Measurements from ENCODE around the gene NRG3. TPM values are rescaled to one million over a fixed set of nuclear protein-coding genes. Genes with fewer than 3 reads are reported as not detected.
"Not testable (repeated sequence)": the region's sequence is repeated elsewhere in the genome, so short reads cannot be mapped to it uniquely, and the experiment has no call there.

Gene NRG3
- total RNA-seq, 2 donors from 2014 or later: not detected

DNA sequence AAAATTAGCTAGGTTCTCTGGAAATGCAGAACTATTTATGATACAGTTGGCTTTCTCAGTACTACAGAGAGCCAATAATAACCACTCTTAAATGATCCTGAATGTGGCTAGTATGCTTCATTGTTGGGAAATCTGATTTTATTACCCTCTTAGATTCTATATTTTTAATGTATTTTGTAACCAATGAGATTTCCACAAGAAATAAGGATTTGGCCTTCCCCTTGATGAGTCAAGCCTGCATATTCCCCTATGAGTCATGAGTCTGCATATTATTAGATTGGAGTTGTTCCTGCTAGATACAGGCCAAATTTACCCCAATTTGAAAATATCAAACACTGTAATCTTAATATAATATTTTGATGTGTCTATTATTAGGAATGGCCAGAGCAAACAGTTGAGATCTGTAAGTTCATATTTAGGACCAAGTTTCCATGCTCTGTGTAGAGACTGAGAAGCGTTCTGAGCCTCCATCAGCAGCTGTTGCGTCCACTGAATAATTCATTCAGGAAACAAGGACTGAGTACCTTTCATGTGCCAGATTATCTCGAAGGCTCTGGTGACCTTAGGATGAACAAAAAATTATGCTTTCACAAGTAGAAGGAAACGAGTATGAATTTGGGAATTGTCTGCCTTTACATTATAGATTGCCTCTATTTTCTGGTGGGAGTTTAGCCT, 793.4 kb downstream of the NRG3 start:
- no peaks in the 10 kb centered on the region for H3K27me3 Mint-ChIP-seq
- H3K27ac Mint-ChIP-seq: no peak overlapping the region
- no peaks in the 10 kb centered on the region for H3K4me1 Mint-ChIP-seq (ENCODE audit: low read depth in 2 of 2)
- no peak overlapping the region for H3K4me3 Mint-ChIP-seq
- H3K36me3 Mint-ChIP-seq: peaks cover 6% of the 10 kb centered on the region
- peaks cover 28% of the 10 kb centered on the region for H3K9me3 Mint-ChIP-seq
- DNase-seq (ENCODE audit: low spot score): no peak
- no peak for ATAC-seq

DNA sequence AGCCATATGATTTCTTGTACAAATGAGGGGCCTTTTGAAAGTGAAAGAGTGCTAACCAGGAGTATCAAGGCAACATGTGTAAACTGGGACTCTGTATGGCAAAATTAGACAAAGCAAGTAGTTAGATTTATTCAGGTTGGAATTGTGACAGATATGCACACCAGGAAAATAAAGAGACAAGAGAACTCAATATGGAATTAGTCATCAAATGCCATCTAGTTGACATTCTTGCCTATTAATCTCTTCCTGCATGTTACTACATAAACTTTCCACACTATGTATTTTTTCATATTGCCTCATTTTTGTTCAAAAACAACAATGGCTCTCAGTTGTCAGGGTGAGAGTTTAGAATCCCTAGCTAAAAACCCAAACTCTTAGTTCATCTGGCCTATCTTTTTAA, 799.0 kb downstream of the NRG3 start:
- Mint-ChIP-seq H3K4me3 (no peak overlapping the region), H3K27ac (no peak overlapping the region), H3K4me1 (ENCODE audit: low read depth in 2 of 2) (no peaks in the 10 kb centered on the region), H3K27me3 (no peaks in the 10 kb centered on the region), H3K36me3 (peaks cover 6% of the 10 kb centered on the region), H3K9me3 (peaks cover 42% of the 10 kb centered on the region)
- DNase-seq (ENCODE audit: low spot score) (no peak), ATAC-seq (no peak)

DNA sequence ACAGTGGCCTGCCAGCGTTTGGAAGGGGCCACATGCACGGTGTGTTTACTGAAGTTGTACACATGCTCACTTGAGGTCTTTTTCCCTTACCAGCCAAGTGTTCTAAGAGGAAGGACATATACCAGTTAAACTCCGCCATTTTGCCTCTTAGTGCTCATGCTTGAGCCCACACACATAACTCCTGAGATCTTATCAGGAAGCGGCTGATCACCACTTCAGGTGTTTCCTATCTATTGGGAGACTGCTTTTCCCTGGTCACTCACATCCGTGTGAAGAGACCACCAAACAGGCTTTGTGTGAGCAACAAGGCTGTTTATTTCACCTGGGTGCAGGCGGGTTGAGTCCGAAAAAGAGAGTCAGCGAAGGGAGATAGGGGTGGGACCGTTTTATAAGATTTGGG, 802.9 kb downstream of the NRG3 start:
- ATAC-seq; H3K4me1 Mint-ChIP-seq (ENCODE audit: low read depth in 2 of 2); H3K36me3 Mint-ChIP-seq; H3K27me3 Mint-ChIP-seq; DNase-seq (ENCODE audit: low spot score); H3K27ac Mint-ChIP-seq; H3K4me3 Mint-ChIP-seq: not testable (repeated sequence)
- H3K9me3 Mint-ChIP-seq: peaks cover 24% of the 10 kb centered on the region

GRCh38 chr10:82678451-82678850, 803.5 kb downstream of the NRG3 start:
- not testable (repeated sequence) for H3K36me3 Mint-ChIP-seq; H3K4me3 Mint-ChIP-seq; DNase-seq (ENCODE audit: low spot score); H3K27me3 Mint-ChIP-seq; H3K27ac Mint-ChIP-seq; H3K4me1 Mint-ChIP-seq (ENCODE audit: low read depth in 2 of 2); ATAC-seq
- peaks cover 22% of the 10 kb centered on the region for H3K9me3 Mint-ChIP-seq

DNA sequence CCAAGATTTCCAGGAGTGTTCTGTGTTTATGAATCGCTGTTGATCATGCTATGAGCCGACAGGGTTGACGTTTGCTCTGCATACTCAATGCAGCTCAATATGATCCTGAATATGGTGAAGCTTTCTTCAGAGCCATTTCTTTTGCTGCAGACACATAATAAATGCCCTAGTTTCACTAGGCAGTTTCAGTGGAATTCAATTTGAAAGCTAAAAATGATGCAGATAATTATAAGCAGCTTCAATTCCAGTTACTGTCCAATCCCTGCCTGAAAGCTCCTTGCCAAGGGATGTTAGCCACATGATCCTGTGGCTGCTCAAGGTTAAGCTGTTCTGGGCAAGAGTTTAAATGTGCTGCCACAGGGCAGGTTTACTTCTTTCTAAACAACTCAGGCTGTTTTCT, 805.6 kb downstream of the NRG3 start:
- H3K27me3 Mint-ChIP-seq: no peaks in the 10 kb centered on the region
- no peaks in the 10 kb centered on the region for H3K4me1 Mint-ChIP-seq (ENCODE audit: low read depth in 2 of 2)
- no peak overlapping the region for H3K27ac Mint-ChIP-seq
- no peak overlapping the region for H3K4me3 Mint-ChIP-seq
- ATAC-seq (no peak), DNase-seq (ENCODE audit: low spot score) (no peak)
- peaks cover 19% of the 10 kb centered on the region for H3K9me3 Mint-ChIP-seq
- no peaks in the 10 kb centered on the region for H3K36me3 Mint-ChIP-seq

GRCh38 chr10:82683945-82684344, 809.0 kb downstream of the NRG3 start:
- Mint-ChIP-seq H3K27ac (no peak overlapping the region), H3K27me3 (no peaks in the 10 kb centered on the region), H3K9me3 (peaks cover 17% of the 10 kb centered on the region), H3K4me1 (ENCODE audit: low read depth in 2 of 2) (no peaks in the 10 kb centered on the region), H3K4me3 (no peak overlapping the region), H3K36me3 (no peaks in the 10 kb centered on the region)
- ATAC-seq (no peak), DNase-seq (ENCODE audit: low spot score) (no peak)

- DNase-seq (ENCODE audit: low spot score): no peak
- Mint-ChIP-seq H3K4me3 (no peak overlapping the region), H3K27me3 (no peaks in the 10 kb centered on the region), H3K27ac (no peak overlapping the region), H3K4me1 (ENCODE audit: low read depth in 2 of 2) (no peaks in the 10 kb centered on the region), H3K9me3 (peaks cover 16% of the 10 kb centered on the region), H3K36me3 (no peaks in the 10 kb centered on the region)
- ATAC-seq: no peak
Measured at GRCh38 chr10:82685087-82685486, 810.1 kb downstream of the NRG3 start.

DNA sequence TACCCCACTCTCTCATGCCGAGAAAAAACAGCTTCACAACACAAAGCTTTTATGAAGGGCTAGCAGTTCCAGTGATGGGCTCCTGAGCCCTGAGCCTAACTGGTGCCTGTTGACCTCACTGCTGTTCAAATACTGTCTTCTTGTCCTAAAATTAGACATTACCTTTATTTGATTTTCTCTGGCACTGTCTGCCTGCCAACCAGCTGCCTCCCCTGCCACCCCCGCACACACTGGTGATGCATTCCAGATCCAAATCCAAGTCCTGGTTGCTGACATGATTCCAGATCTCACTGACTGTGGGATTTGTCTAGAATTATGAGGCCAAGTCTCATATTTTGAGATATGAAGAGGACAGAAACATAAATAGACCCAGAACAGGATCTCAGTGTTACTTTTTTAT, 816.2 kb downstream of the NRG3 start:
- DNase-seq (ENCODE audit: low spot score): no peak
- H3K9me3 Mint-ChIP-seq: peaks cover 26% of the 10 kb centered on the region
- H3K4me1 Mint-ChIP-seq (ENCODE audit: low read depth in 2 of 2): no peaks in the 10 kb centered on the region
- no peak for ATAC-seq
- no peak overlapping the region for H3K27ac Mint-ChIP-seq
- H3K36me3 Mint-ChIP-seq: peaks cover 7% of the 10 kb centered on the region
- H3K4me3 Mint-ChIP-seq: no peak overlapping the region
- H3K27me3 Mint-ChIP-seq: no peaks in the 10 kb centered on the region

DNA sequence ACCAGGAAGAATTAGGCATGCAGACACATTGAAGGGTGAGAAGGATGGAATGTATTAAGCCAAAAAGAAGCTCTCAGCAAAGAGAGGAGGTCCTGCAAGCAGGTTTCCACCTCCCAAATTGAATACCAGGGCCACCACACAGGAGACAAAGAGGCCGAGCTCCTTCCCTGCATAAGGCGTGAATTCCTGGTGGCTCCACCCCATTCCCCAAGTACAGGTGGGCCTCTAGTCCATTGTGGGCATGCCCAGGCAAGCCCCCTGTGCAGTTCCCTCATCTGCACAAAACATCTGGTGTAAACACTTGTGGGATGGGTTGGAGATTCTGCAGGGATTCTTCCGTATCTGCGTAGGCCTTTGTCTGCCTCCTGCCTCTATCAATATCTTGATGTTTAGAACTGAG, 817.5 kb downstream of the NRG3 start:
- H3K4me1 Mint-ChIP-seq (ENCODE audit: low read depth in 2 of 2): no peaks in the 10 kb centered on the region
- no peaks in the 10 kb centered on the region for H3K27me3 Mint-ChIP-seq
- H3K27ac Mint-ChIP-seq: no peak overlapping the region
- H3K4me3 Mint-ChIP-seq: no peak overlapping the region
- no peak for ATAC-seq
- peaks cover 7% of the 10 kb centered on the region for H3K36me3 Mint-ChIP-seq
- H3K9me3 Mint-ChIP-seq: peaks cover 26% of the 10 kb centered on the region
- no peak for DNase-seq (ENCODE audit: low spot score)

DNA sequence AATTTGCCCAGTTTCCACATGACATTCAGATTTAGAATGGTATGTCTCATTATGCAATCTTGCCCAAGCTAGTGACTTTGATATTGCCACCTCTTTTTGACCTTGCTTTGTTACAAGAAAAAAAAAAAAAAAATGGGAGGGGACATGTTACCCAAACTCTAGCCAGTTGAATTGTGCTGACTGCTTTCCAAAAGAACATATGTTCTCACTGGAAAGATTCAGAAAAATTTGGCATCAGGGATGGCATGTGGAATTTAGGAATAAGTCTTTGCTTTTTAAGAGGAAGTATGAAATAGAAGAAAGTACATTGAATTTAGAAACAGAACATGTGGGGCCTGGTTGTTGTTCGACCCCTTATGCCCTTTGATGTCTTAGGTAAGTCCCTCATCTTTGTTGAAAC, 846.8 kb downstream of the NRG3 start:
- DNase-seq (ENCODE audit: low spot score) (no peak), ATAC-seq (no peak)
- no peaks in the 10 kb centered on the region for H3K4me1 Mint-ChIP-seq (ENCODE audit: low read depth in 2 of 2)
- peaks cover 4% of the 10 kb centered on the region for H3K36me3 Mint-ChIP-seq
- H3K9me3 Mint-ChIP-seq: peaks cover 19% of the 10 kb centered on the region
- H3K4me3 Mint-ChIP-seq: no peak overlapping the region
- no peaks in the 10 kb centered on the region for H3K27me3 Mint-ChIP-seq
- H3K27ac Mint-ChIP-seq: no peak overlapping the region

- H3K9me3 Mint-ChIP-seq: peaks cover 19% of the 10 kb centered on the region
- H3K4me3 Mint-ChIP-seq: no peak overlapping the region
- DNase-seq (ENCODE audit: low spot score) (no peak), ATAC-seq (no peak)
- no peak overlapping the region for H3K27ac Mint-ChIP-seq
- H3K36me3 Mint-ChIP-seq: peaks cover 4% of the 10 kb centered on the region
- no peaks in the 10 kb centered on the region for H3K4me1 Mint-ChIP-seq (ENCODE audit: low read depth in 2 of 2)
- no peaks in the 10 kb centered on the region for H3K27me3 Mint-ChIP-seq
Measured at GRCh38 chr10:82722273-82722672, 847.3 kb downstream of the NRG3 start.

DNA sequence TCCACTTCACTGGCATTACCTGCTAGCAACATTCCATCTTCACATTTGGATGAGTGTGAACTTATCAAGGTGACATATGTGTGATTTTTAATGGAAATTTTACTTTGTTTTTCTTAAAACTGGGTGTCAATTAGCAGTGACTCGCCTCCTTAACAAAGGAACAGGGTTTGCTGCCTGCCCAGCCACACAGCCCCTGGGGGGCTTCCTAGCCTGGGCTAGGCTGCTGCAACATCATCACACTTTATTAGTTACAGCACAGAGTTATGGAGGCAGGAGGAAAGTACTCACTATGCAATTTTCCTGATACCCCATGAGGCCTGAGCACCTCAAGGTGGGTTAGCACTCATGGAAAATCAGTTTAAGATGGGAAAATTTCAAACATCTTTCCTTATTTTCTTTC, 861.3 kb downstream of the NRG3 start:
- H3K4me3 Mint-ChIP-seq: no peak overlapping the region
- no peak for DNase-seq (ENCODE audit: low spot score)
- H3K27me3 Mint-ChIP-seq: no peaks in the 10 kb centered on the region
- H3K36me3 Mint-ChIP-seq: no peaks in the 10 kb centered on the region
- no peak overlapping the region for H3K27ac Mint-ChIP-seq
- no peaks in the 10 kb centered on the region for H3K4me1 Mint-ChIP-seq (ENCODE audit: low read depth in 2 of 2)
- H3K9me3 Mint-ChIP-seq: peaks cover 7% of the 10 kb centered on the region
- ATAC-seq: no peak

GRCh38 chr10:82737549-82737948, 862.6 kb downstream of the NRG3 start:
- H3K27me3 Mint-ChIP-seq: no peaks in the 10 kb centered on the region
- H3K4me3 Mint-ChIP-seq: no peak overlapping the region
- no peak for DNase-seq (ENCODE audit: low spot score)
- H3K4me1 Mint-ChIP-seq (ENCODE audit: low read depth in 2 of 2): no peaks in the 10 kb centered on the region
- peaks cover 11% of the 10 kb centered on the region for H3K9me3 Mint-ChIP-seq
- H3K36me3 Mint-ChIP-seq: no peaks in the 10 kb centered on the region
- no peak for ATAC-seq
- no peak overlapping the region for H3K27ac Mint-ChIP-seq

GRCh38 chr10:82738592-82738991, 863.6 kb downstream of the NRG3 start:
- no peak overlapping the region for H3K4me3 Mint-ChIP-seq
- H3K27me3 Mint-ChIP-seq: no peaks in the 10 kb centered on the region
- DNase-seq (ENCODE audit: low spot score) (no peak), ATAC-seq (no peak)
- no peaks in the 10 kb centered on the region for H3K4me1 Mint-ChIP-seq (ENCODE audit: low read depth in 2 of 2)
- no peaks in the 10 kb centered on the region for H3K36me3 Mint-ChIP-seq
- no peak overlapping the region for H3K27ac Mint-ChIP-seq
- peaks cover 7% of the 10 kb centered on the region for H3K9me3 Mint-ChIP-seq

- DNase-seq (ENCODE audit: low spot score): no peak
- Mint-ChIP-seq H3K27me3 (no peaks in the 10 kb centered on the region), H3K27ac (no peak overlapping the region), H3K4me1 (ENCODE audit: low read depth in 2 of 2) (no peaks in the 10 kb centered on the region), H3K4me3 (no peak overlapping the region), H3K9me3 (peaks cover 8% of the 10 kb centered on the region), H3K36me3 (no peaks in the 10 kb centered on the region)
- ATAC-seq: no peak
Measured at GRCh38 chr10:82742478-82742877, 867.5 kb downstream of the NRG3 start.
